ENCODE results near the gene CLASP1.
"Not testable (repeated sequence)": the region's sequence is repeated elsewhere in the genome, so short reads cannot be mapped to it uniquely, and the experiment has no call there.

The CLASP1 gene

GRCh38 chr2:121304941-121305340, 344.3 kb downstream of the CLASP1 start:
- FAIRE-seq (no peak), DNase-seq (ENCODE audit: insufficient read length, low spot score) (no peak)
- TF ChIP-seq, protein P1, sequence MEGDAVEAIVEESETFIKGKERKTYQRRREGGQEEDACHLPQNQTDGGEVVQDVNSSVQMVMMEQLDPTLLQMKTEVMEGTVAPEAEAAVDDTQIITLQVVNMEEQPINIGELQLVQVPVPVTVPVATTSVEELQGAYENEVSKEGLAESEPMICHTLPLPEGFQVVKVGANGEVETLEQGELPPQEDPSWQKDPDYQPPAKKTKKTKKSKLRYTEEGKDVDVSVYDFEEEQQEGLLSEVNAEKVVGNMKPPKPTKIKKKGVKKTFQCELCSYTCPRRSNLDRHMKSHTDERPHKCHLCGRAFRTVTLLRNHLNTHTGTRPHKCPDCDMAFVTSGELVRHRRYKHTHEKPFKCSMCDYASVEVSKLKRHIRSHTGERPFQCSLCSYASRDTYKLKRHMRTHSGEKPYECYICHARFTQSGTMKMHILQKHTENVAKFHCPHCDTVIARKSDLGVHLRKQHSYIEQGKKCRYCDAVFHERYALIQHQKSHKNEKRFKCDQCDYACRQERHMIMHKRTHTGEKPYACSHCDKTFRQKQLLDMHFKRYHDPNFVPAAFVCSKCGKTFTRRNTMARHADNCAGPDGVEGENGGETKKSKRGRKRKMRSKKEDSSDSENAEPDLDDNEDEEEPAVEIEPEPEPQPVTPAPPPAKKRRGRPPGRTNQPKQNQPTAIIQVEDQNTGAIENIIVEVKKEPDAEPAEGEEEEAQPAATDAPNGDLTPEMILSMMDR (IDR thresholded peaks at IDR 0.05; ENCODE audit: insufficient read depth, missing control alignments), result no peak

- FAIRE-seq (no peak), DNase-seq (ENCODE audit: insufficient read length, low spot score) (no peak)
- TF ChIP-seq, protein P1 (IDR thresholded peaks at IDR 0.05; ENCODE audit: insufficient read depth, missing control alignments), result no peak
These were observed 345.6 kb downstream of the CLASP1 start for GRCh38 chr2:121303531-121304263.

- FAIRE-seq; DNase-seq (ENCODE audit: insufficient read length, low spot score): not testable (repeated sequence)
These were observed 348.1 kb downstream of the CLASP1 start for GRCh38 chr2:121301190-121301589.

DNA sequence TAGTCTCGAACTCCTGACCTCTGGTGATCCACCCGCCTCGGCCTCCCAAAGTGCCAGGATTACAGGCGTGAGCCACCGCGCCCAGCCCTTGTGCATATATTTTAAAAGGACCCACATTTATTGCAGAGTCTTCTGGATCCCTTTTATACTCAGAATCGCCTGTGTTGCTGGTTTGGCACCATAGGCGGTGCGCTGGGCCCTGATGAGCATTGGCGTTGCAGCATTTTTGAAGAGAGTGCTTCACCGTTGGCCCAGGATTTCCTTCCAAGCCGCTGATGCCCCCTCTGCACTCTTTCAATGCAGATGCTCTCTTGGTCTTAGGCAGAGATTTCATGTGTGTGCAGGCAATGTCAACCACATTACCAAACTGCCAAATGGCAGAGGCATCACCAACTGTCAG, 350.8 kb downstream of the CLASP1 start:
- no peak for DNase-seq (ENCODE audit: insufficient read length, low spot score)
- TF ChIP-seq, protein P1 (IDR thresholded peaks at IDR 0.05; ENCODE audit: insufficient read depth, missing control alignments), result no peak
- FAIRE-seq, result no peak

- FAIRE-seq; DNase-seq (ENCODE audit: insufficient read length, low spot score): not testable (repeated sequence)
These were observed 351.4 kb downstream of the CLASP1 start for GRCh38 chr2:121297866-121298265.

DNA sequence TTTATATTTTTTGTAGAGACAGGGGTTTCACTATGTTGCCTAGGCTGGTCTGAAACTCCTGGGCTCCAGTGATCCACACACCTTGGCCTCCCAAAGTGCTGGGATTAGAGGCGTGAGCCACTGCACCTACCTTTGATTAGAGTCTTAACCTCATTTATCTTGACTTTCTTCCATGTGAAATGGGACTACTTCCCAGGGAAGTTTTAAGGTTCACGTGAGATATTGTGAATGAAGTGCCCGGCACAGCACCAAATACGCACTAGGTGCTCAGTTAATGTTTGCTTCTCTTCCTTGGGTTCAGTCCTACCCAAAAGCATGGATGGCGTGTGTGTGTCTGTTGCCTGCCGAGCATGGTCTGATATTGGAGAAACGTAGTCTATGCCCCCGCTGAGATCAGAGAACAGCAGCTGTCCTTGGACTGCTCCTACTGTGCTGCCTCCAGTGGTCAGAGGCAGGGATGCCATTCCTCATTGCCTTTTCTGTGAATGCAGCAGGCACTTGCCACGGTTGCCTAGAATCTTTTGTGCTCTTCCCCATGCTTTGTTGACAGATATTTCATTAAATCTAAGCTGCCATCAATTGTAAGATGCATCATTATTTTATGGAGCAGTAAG, 351.9 kb downstream of the CLASP1 start:
- DNase-seq (ENCODE audit: insufficient read length, low spot score) (peak; percentile 40), FAIRE-seq (no peak)
- TF ChIP-seq, protein P1 (IDR thresholded peaks at IDR 0.05; ENCODE audit: insufficient read depth, missing control alignments), result peak; percentile 40

DNA sequence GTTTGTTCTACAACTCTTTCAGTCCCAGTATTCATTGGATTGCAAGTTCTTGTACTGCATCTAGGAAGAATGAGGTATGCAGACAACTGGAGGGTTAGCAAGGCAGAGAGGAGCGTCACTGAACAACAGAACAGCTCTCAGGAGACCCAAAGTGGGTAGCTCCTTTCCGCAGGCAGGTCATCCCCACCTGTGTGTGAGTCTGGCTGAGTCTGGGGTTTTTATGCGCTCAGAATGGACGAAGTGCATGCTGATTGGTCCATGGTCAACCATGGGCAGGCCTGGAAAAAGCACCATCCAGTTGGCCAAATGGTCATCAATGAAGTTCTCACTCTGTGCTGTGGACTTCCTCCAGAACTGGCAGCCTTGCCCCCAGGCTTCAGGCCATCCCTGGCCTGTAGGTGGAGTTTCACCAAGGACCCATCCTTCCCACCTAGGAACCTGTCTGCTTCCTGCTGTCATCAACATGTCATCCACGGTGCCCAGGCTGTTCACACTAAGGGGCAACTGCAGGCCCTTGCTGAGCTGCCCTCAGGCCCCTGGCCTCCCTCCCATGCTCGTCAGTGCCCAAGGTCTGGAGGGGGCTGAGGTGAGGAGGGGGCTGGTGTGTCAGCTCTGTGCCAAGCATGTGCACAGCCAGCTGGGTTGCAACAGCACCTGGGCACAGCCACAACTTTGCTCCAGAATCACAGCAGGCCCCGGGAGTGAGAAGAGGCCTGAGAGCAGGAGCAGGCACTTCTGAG, 353.2 kb downstream of the CLASP1 start:
- TF ChIP-seq, protein P1 (IDR thresholded peaks at IDR 0.05; ENCODE audit: insufficient read depth, missing control alignments), result no peak
- FAIRE-seq (no peak), DNase-seq (ENCODE audit: insufficient read length, low spot score) (no peak)
